K562 (cell line): ENCODE results near the gene DLX3. TPM values are rescaled to one million over a fixed set of nuclear protein-coding genes. Genes with fewer than 3 reads are reported as not detected.

Experiments
- ATAC-seq: fragments of 200-7000 bp; cut with Tn5 transposase; 3 replicates; pipeline ENCODE4 v1.9.1; 2020; ENCODE audit warnings: moderate library complexity
- BruUV-seq: library from RNA; stranded (reverse); fragments of 400-500 nt; replicated peaks from 2 replicates; lab custom pipeline; 2021; lab: Mats Ljungman, UMichigan
- CTCF ChIA-PET: fragments of 300-600 bp; formaldehyde crosslinking; extraction: SDS; loops from one replicate; lab custom pipeline; 2021; ENCODE audit warnings: low intra/inter-chr PET ratio; lab: Yijun Ruan, JAX
- POLR2A ChIA-PET: fragments of 300-600, 350-650 bp; sonication (Branson Sonifier 250); formaldehyde crosslinking; extraction: SDS; loops from one replicate; lab custom pipeline; 2021; ENCODE audit warnings: antibody characterized with exemption, inconsistent platforms; lab: Yijun Ruan, JAX
- DNase-seq, 4 experiments: peaks; one replicate each; pipeline versions ENCODE4 v3.0.0 to v3.0.0-alpha.2; 2011 to 2018; ENCODE audit warnings: low spot score in 3 of 4, mixed read lengths in 3 of 4; ENCODE audit errors: extremely low read depth in 1 of 4
- FAIRE-seq: peaks from 2 replicates; lab custom pipeline; 2011; peaks lifted over from hg19 to GRCh38; lab: Jason Lieb, UNC
- H2AFZ ChIP-seq: 2 replicates; pipeline ENCODE4 v1.6.0; 2011; ENCODE audit warnings: low read depth, low read length, control low read depth, inconsistent platforms
- H3K27ac ChIP-seq: fragments of 200-600 bp; 3 replicates; pipeline ENCODE4 v1.8.0; 2011; ENCODE audit warnings: low read depth, mild to moderate bottlenecking, control low read depth, inconsistent platforms, low read length, moderate library complexity, mixed read lengths; ENCODE audit errors: extremely low read depth
- H3K27me3 ChIP-seq, 2 experiments: fragments of 300-600 bp in 1 of 2; 2 replicates in 1 of 2; 3 replicates in 1 of 2; pipeline versions ENCODE4 v1.6.0 to v1.8.0; 2011; ENCODE audit warnings: inconsistent platforms in 2 of 2, low read length in 2 of 2, mild to moderate bottlenecking in 1 of 2, mixed read lengths in 1 of 2, moderate library complexity in 1 of 2; ENCODE audit not compliant: control insufficient read depth in 2 of 2, insufficient read depth in 2 of 2
- H3K36me3 ChIP-seq: fragments of 300-600 bp; 3 replicates; pipeline ENCODE4 v1.8.0; 2011; ENCODE audit warnings: mild to moderate bottlenecking, low read length, inconsistent platforms; ENCODE audit not compliant: control insufficient read depth, insufficient read depth
- H3K4me1 ChIP-seq, 2 experiments: fragments of 200-600 bp in 1 of 2; replicated peaks in 1 of 2; 2 replicates in 1 of 2; 3 replicates in 1 of 2; pipeline versions ENCODE4 v1.5.1 to v1.8.0; 2011; ENCODE audit warnings: inconsistent platforms in 2 of 2, low read length in 2 of 2, mild to moderate bottlenecking in 1 of 2, mixed read lengths in 1 of 2, moderate library complexity in 1 of 2; ENCODE audit not compliant: control insufficient read depth in 2 of 2, insufficient read depth in 2 of 2
- H3K4me2 ChIP-seq: 2 replicates; pipeline ENCODE4 v1.6.1; 2011; ENCODE audit warnings: low read length, control low read depth, inconsistent platforms, mixed read lengths; ENCODE audit not compliant: insufficient read depth
- H3K4me3 ChIP-seq: fragments of 200-600 bp; sonication (generic), shearing (Covaris generic); 2 replicates; pipeline ENCODE4 v1.5.1; 2016; ENCODE audit warnings: control low read depth, inconsistent platforms
- H3K79me2 ChIP-seq: fragments of 200-600 bp; 3 replicates; pipeline ENCODE4 v1.8.0; 2011; ENCODE audit warnings: low read length, inconsistent platforms; ENCODE audit not compliant: control insufficient read depth, insufficient read depth
- H3K9ac ChIP-seq, 2 experiments: 2 replicates each; pipeline versions ENCODE4 v1.6.0 to v1.6.1; 2011; ENCODE audit warnings: low read depth in 2 of 2, low read length in 2 of 2, control low read depth in 1 of 2, inconsistent platforms in 1 of 2, mild to moderate bottlenecking in 1 of 2, mixed read lengths in 1 of 2; ENCODE audit not compliant: insufficient read depth in 1 of 2
- H3K9me1 ChIP-seq: one replicate; pipeline ENCODE4 v1.6.0; 2011; ENCODE audit warnings: inconsistent platforms, mild to moderate bottlenecking, low read length, moderate library complexity; ENCODE audit not compliant: control insufficient read depth, insufficient read depth
- H3K9me3 ChIP-seq: replicated peaks from 2 replicates; pipeline ENCODE4 v1.5.1; 2011; ENCODE audit warnings: low read depth, low read length, inconsistent platforms; ENCODE audit not compliant: control insufficient read depth, insufficient read depth
- H4K20me1 ChIP-seq: replicated peaks from 2 replicates; pipeline ENCODE4 v1.6.1; 2011; ENCODE audit warnings: low read length, inconsistent platforms, mixed read lengths; ENCODE audit not compliant: control insufficient read depth, insufficient read depth
- ASH1L ChIP-seq: fragments of 450-650 bp; IDR thresholded peaks from 2 replicates; pipeline ENCODE4 v1.6.1; 2018; ENCODE audit warnings: borderline replicate concordance, mild to moderate bottlenecking, low read depth; ENCODE audit not compliant: partially characterized antibody
- CREM ChIP-seq: IDR thresholded peaks from 2 replicates; pipeline ENCODE4 v1.6.1; 2014; ENCODE audit warnings: antibody characterized with exemption, low read depth
- DDX20 ChIP-seq: fragments of 450-650 bp; IDR thresholded peaks from 2 replicates; pipeline ENCODE4 v1.6.1; 2016; ENCODE audit warnings: missing genetic modification characterization, low read depth, mild to moderate bottlenecking, missing compliant biosample characterization, moderate library complexity
- GTF2B ChIP-seq: IDR thresholded peaks from 2 replicates; pipeline ENCODE4 v1.6.1; 2011; ENCODE audit not compliant: insufficient read length; ENCODE audit errors: extremely low read depth
- MBD2 ChIP-seq: sonication (generic); IDR thresholded peaks from 2 replicates; pipeline ENCODE4 v1.6.1; 2016; ENCODE audit warnings: low read depth, borderline replicate concordance
- PHF8 ChIP-seq: fragments of 200-600 bp; sonication (generic); IDR thresholded peaks from 2 replicates; pipeline ENCODE4 v1.6.1; 2012; ENCODE audit warnings: mixed run types, mild to moderate bottlenecking, inconsistent platforms, low read length, moderate library complexity, borderline replicate concordance
- RCOR1 ChIP-seq, 2 experiments: IDR thresholded peaks; 2 replicates each; pipeline ENCODE4 v1.6.1; 2012; ENCODE audit warnings: low read depth in 2 of 2, low read length in 2 of 2, borderline replicate concordance in 1 of 2, improper control_type of control experiment in 1 of 2
- SMARCE1 ChIP-seq: fragments of 450-650 bp; IDR thresholded peaks from 2 replicates; pipeline ENCODE4 v1.7.1; 2016; ENCODE audit warnings: mild to moderate bottlenecking
- SNAPC5 ChIP-seq: fragments of 250-450 bp; sonication (Bioruptor Pico); IDR thresholded peaks from 2 replicates; pipeline ENCODE4 v1.8.0; 2021; ENCODE audit warnings: moderate library complexity, mild to moderate bottlenecking, inconsistent platforms
- ZEB2 ChIP-seq: fragments of 450-650 bp; IDR thresholded peaks from 2 replicates; pipeline ENCODE4 v1.6.1; 2016
- WGBS: fragments of 100-300 bp; shearing (Covaris generic); methylation state at CpG from one replicate; pipeline ENCODE4 v1.1.6; 2016; ENCODE audit warnings: low coverage, mixed read lengths; ENCODE audit not compliant: insufficient coverage; ENCODE audit errors: missing lambda C conversion rate; 5-methylcytosine and 5-hydroxymethylcytosine counted together
- in situ Hi-C: fragments of 300-500 bp; cut with MboI; formaldehyde crosslinking; loops from 4 replicates; pipeline ENCODE4 v1.15.0; 2018; ENCODE audit warnings: inconsistent platforms, mixed read lengths
- intact Hi-C: fragments of 100-400 bp; cut with micrococcal nuclease; formaldehyde crosslinking; loops from 2 replicates; pipeline ENCODE4 v1.14.2; 2022
- polyA plus RNA-seq, 8 experiments: library from polyadenylated mRNA; depleted of rRNA in 4 of 8; stranded (reverse) in 5 of 8; unstranded in 3 of 8; fragments of >200 nt; fragmentation: Nextera tagmentation in 2 of 8; fragmentation: Illumina TruSeq in 1 of 8; extraction: Ambion mirVana in 2 of 8; extraction: Trizol in 1 of 8; gene quantifications; 2 replicates each; pipeline versions ENCODE4 v1.2.1 to v1.2.3, GENCODE V29; 2011 to 2014; ENCODE audit warnings: inconsistent platforms in 1 of 8, missing spikeins in 1 of 8
- total RNA-seq, 7 experiments: library from RNA; depleted of rRNA in 6 of 7; stranded (reverse); fragments of >200 nt in 6 of 7; fragmentation: Illumina TruSeq in 2 of 7; extraction: Trizol in 2 of 7; gene quantifications; 2 replicates each; pipeline versions ENCODE4 v1.2.1 to v1.2.3, GENCODE V29; 2011 to 2021; ENCODE audit warnings: low replicate concordance in 1 of 7

DLX3 gene
- total and polyA plus RNA-seq, 9 of the 15 experiments (the other 6 are each of a cell fraction or from before 2014, with no cell fraction given): not detected

GRCh38 chr17:50037321-50038107 lies 42.5 kb upstream of the DLX3 start:
- H3K9ac ChIP-seq: 0 out of 4 replicates have a peak overlapping the region, but pooled peaks of 1 of the 2 experiments have one; percentile 26
- DNase-seq (no peak), FAIRE-seq (no peak), ATAC-seq (no peak)
- no peaks in the 10 kb centered on the region for H3K36me3 ChIP-seq
- in situ Hi-C loops: no loop called here
- TF ChIP-seq ZEB2: no peak
- no peak for TF ChIP-seq DDX20 (tag)
- no peak for TF ChIP-seq GTF2B
- TF ChIP-seq SNAPC5 (CRISPR knock-in tag): no peak
- TF ChIP-seq SMARCE1: no peak
- no peak for TF ChIP-seq PHF8
- TF ChIP-seq MBD2: no peak
- TF ChIP-seq CREM: no peak
- TF ChIP-seq ASH1L: no peak
- TF ChIP-seq RCOR1 (IDR thresholded peaks at IDR 0.05; ENCODE audit: borderline replicate concordance in 1 of 2, low read depth in 2 of 2, low read length in 2 of 2): no peak
- no peak overlapping the region for H3K4me3 ChIP-seq
- ChIA-PET POLR2A (interaction anchor here (0.6 to 1.1 kb wide), 2 partner anchors 15 to 127 kb away, joined by 3 read pairs; no protein-coding TSS in a partner anchor), CTCF (no interaction called here)
- H3K4me1 ChIP-seq: no peaks in the 10 kb centered on the region
- BruUV-seq: no TSS peak
- no peak overlapping the region for H3K27ac ChIP-seq
- no peak overlapping the region for H3K4me2 ChIP-seq
- H2AFZ ChIP-seq: no peak overlapping the region
- no peaks in the 10 kb centered on the region; the same call in 1 of the 2 replicates for H4K20me1 ChIP-seq
- no peaks in the 10 kb centered on the region for H3K9me3 ChIP-seq
- intact Hi-C loops: no loop called here
- H3K9me1 ChIP-seq: no peaks in the 10 kb centered on the region
- no peaks in the 10 kb centered on the region for H3K79me2 ChIP-seq
- H3K27me3 ChIP-seq: peaks cover 4 to 46% of the 10 kb centered on the region in 2 experiments; a peak in 3 of 5 replicates
- WGBS: 4% methylated on average over 14 of the region's 14 CpGs
